Measurements from ENCODE around the gene DCN.
A peak's percentile ranks its signal among the peaks of the same experiment; 100 is the strongest.

The DCN gene

DNA sequence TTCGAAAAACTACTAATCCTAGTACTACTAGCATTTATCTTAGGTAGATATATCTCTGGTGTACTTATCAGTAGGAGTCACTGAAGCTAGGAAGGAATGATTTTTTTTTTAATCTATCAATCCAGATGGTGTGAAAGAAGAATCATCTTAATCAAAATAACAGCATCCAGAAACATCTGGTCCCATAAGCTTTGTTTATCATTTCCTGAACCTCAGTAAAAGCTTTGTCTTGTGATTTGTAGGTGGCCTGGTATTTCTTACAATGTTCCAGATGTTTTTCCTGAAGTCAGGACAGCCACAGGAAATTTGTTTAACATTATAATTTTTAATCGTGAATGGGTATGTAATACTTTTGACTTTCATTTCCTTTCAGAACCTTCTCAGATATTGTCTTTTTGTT, 43.3 kb downstream of the DCN start:
- no peak for DNase-seq (ENCODE audit: low read depth in 3 of 3)

DNA sequence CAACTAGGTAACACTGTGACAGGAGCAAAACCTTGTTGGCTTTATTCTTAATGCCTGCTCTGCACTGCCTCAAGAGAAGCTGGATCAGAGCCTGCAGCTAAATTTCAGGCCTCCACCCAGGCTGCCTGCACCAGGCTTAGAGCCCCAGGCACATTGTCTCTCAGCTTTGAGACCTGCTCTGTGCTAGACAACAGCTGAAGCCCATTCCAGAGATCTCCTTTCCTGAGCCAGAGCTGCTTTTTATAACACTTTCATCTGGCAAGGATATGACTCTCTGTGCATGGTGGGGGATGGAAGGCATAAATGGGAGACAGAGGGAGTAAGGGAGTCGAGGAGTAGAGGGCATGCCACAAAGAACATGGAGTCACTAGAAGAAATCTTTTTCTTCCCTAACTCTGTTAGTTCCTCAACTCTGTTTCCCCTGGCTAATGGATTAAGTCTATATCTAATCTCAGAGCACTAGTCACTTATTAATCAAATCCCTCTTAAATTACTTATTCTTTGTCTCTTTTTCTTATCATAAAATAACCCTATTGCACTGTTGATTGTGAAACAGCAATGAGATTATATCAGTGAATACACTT, 44.2 kb downstream of the DCN start:
- no peak for DNase-seq (ENCODE audit: low read depth in 3 of 3)

DNA sequence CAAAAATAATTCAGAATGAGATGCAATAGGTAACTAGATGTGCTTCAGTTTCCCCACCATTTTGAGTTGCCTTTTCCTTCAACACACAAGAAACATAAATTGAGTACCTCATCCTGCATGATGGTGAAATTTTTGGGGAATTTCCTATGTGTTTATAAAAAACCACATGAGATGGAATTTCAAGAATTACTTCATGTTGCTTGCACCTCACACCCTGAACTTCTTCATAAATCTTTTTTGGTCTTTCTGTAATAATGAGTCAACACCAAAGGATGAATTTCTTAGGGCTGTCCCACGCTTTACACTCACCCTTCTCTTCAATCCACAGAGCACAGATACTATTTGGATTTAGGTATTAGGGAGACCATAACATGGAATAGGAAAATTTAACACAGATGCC, 48.7 kb downstream of the DCN start:
- DNase-seq (ENCODE audit: low read depth in 3 of 3), result no peak

DNA sequence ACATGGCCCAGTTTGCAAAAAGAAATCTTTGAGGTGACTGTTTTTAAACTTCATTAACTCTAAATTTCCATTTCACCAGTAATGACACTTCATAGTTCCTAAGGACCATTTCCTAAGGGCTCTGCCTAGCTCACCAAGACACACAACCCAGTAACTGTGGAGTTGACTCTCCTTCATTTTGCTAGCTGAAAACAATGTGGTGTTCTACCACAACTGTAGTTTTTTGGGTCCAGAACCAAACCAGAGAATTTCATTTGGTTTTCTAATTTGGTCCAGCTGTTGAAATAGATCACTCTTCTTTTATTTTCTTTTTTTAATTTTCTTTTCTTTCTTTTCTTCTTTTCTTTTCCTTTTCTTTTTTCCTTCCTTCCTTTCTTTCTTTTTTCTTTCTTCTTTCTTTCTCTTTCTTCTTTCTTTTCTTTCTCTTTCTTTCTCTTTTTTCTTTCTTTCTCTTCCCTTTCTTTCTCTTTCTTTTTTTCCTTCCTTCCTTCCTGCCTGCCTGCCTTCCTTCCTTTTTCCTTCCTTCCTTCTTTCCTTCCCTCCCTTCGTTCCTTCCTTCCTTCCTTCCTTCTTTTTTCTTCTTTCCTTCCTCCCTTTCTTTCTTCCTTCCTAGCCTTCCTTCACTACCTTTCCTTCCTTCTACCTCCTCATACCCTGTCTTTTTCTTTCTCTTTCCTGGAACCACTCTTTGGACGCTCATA, 52.8 kb downstream of the DCN start:
- no peak for DNase-seq (ENCODE audit: low read depth in 3 of 3)

DNA sequence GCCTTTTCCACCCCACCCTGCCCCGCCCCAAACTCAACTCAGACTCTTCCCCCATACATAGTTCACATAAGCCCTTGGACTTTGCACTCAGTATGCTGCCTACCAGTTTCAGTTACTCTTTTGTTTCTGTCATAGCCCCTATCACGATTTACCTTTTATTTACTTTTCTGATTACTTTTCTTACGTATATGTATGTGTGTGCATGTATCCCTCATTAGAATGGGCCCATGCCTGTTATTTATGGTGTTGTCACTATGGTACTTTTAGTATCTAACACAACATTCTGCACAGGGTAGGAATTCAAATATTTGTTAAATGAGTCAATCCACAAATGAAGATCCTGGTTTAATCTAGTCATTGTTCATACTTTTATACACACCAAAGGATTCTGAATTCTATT, 54.9 kb downstream of the DCN start:
- no peak for DNase-seq (ENCODE audit: low read depth in 3 of 3)

DNA sequence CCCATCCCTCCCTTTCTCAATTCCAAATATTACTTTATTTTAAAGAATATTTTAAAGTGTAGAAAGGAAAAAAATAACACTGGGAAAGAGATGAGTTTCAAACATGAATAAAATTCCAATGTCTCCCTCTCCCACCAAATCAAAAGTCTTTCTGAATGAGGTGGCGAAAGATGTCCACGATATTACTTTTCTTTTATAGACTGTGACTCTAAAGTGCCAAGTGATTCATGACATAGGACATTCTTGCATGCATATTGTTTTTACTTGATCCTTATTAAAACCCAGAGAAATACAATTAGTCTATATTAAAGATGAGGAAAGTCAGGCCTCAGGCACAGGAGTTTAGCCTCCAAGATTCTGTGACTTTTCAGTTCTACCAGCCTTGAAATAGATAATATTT, 55.3 kb downstream of the DCN start:
- no peak for DNase-seq (ENCODE audit: low read depth in 3 of 3)

DNA sequence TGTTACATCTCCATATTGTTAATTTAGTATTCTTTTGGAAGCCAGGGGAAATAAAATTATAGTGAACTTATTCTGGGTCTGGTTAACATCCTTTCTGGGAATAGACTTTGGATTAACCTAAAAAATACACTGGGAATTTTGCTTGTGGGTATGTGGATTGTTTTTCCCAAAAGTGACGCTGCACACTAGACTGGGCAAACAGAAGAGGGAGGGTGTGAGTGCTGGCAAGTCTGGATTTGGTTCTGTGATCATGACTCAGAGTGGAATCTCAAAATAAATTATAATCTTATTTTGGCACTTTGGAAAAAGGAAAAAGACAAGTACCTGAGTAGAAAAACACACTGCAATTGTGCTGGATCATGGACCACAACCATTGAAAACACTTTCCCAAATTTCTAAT, 56.1 kb downstream of the DCN start:
- no peak for DNase-seq (ENCODE audit: low read depth in 3 of 3)

DNA sequence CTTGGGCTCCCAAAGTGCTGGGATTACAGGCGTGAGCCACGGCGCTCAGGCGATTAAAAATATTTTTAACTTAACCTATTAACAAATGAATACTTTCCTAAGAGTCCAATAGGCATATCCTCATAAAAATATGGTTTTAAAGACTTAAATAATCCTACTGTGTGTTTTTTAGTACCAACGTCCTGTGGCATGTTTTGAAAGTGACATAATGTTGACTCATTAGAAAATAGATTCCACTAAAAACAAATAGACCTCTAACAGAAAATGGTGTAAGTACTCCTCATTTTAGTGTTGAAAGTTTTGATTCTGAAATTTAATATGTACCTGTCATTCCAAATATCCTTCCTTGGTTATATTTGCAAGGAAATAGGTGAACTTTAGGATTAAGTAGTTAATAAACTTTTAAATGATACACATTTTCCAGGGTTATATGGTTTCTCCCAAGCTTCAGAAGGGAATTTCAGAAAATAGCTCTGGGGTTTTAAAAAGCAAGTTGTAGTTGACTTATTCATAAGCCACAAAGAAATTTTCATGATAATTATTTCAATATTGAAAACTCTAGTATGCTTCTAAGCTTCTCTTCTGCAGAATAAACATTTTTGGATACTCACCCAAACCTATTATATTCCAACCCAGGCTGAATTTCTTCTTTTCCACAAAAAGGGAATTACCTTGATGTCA, 59.2 kb downstream of the DCN start:
- no peak for DNase-seq (ENCODE audit: low read depth in 3 of 3)

DNA sequence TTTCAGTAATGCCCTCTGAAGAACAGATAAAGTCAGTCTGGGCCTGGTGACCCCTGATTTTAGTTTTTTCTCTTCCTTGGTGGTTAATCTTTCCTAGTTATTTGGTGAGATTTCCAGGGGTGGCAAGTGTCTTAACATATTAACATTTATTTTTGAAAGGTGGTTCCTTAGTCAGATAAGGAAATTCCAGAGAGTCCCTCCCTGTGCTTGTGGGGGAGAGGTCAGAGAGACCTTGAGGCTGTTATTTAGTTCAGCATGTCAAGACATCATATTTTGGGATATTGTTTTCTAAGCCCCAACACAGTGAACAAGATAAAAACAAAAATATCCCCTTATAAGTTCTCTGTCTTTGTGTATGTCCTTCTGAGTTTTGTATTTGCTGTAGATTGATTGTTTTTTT, 61.8 kb downstream of the DCN start:
- DNase-seq (ENCODE audit: low read depth in 3 of 3), result no peak

DNA sequence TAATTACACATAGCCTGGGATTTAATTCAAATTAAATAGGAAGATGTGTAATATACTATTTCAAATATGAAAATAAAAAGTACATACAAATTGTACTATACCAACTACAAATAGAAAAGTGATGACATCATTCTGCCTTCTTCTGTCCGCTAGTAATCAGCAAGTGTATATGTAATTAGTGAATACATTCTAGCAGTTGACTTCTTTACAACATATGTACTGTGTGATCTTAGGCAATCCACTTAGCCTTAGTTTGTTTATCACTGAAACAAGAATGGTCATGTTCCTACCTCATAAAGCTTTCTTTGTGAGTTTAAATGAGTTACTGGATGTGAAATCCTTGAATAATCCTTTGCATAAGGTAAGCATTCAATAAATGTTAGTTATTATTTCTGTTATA, 63.5 kb downstream of the DCN start:
- no peak for DNase-seq (ENCODE audit: low read depth in 3 of 3)

DNA sequence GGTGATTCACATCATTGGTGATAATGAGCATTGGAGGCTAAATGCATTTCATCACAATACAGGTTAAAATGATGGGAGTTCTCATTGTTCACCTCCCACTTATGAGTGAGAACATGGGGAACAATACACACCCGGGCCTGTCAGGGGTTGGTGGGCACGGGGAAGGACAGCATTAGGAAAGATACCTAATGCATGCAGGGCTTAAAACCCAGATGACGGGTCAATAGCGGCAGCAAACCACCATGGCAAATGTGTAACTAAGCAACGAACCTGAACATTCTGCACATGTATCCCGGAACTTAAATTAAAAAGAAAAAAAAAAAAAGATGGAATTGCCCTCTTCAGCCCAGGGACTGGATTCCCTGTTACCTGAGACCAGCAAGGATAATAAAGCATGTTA, 69.0 kb downstream of the DCN start:
- DNase-seq (ENCODE audit: low read depth in 3 of 3), result no peak

DNA sequence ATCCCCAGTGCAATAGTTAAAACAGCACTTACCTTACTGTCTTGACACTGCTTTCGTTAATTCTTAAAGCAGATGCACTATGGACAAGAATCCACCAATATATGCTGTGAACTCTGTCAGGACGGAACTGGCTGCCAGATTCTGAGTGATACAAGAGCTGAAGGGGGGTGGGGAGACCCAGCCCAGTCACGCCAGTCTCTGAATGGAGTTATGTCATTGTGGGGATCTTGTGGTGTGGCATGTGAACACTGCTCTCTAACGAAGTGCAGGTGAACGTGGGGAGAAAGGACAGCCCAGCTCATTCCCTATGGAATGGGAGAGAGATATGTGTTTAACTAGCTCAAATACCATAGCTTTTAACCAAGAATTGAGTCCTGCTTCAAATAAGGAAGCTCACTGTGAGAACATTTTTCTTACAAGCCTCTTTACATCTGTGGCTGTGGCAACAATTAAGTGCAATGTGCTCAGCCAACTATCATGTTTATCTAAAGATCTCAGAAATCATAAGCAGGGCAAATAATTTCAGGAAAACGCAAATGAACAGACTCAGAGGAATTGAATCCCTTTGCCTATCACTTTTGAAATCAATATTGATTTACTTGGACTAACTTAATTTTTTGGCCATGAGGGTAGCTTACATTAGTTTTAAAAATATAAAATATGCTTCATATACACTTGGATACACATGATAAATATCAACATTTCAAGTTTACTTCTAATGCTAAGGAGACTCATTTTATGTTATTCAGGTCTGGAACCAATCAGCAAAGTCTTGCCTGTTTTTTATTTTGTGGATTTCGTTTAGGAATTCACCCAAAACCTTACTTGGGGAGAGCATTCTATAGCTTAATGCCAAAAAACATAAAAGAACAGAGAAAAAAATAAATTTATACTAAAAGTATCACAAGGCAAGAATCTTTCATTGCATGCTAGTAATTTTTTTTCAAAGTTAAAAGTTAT, 71.0 kb downstream of the DCN start, which contains the start of gene LUM:
TSS of gene LUM (minus strand) at position 129 of the 960 bp plus-strand sequence. CDS start 2,515 bp downstream, outside the sequence.
- no peak for DNase-seq (ENCODE audit: low read depth in 3 of 3)

DNA sequence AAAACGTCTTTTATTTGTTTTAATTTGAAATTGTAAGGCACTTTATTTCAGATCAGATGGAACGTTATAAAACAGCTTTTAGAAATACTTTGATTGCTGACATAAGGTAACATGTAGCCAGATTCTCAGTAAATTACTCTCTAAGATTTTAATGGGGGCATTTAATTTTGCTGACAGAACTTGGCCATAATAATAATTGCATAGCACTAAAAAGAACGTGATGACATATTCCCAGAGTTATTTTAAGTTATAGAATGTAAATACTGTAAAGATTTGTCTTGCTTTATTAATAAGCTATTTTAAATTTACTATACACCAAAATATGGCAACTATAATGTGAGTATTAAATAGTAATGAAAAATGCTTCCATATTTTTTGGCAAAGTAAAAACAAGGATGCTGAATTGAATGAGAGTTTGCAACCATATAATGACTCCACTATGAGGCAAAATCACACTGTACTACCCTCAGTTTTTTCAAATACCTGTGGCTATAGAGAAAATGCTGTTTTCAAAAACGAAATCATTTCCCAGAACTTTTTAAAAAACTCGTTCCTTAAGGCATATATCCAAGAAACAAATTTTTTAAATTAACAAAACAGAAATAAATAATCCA, 72.2 kb downstream of the DCN start:
- DNase-seq (ENCODE audit: low read depth in 3 of 3), result no peak

DNA sequence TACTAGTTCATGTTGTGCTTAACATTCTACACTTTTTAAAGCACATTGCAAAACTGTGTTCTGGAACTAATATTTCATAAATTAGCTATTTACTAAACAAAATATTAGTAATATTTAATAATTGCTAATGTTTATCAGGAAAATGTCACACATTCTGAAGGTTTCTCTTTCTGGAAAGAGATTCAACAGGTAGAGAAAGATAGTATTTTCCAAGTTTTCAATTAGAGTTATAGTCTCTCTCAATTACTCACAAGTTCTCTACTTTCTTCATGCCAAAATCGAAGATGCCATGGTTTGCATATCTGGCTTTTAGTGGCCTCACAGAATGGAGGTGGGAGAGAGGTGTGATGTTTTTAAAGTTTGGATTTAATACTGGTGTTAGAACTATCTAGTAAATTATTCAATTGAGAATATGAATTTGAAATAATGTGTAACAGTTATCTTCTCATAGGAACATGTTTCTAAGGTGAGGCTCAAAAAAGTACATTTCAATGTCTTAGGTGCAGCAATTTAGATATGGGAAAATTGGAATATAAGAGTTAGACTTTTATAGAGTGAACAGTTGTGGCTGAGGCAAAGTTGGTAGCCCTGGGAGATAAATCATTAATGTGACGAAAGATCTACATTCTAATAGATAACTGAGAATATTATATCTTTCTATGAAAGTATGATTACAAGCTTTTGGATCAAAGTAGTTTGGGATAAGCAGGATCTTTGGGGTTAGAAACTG, 72.9 kb downstream of the DCN start:
- no peak for DNase-seq (ENCODE audit: low read depth in 3 of 3)

DNA sequence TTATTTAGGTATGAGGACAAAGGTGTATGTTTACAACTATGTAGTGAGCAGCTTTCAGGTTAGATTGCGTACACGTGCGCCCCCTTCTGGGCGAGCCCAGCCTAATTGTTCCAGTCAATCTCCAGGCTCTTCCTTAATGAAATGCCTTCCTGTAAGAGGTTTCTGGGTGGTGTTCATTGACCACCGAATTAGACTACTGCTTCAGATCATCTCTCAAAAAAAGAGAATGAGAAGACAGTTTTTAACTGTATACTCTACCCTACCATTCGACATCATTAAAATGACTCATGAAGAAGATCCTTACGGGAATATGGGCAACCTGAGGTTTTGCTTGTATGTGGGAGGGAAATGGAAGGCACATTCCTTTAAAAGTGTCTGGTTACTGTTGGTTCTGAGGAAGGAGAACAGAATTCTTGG, 73.5 kb downstream of the DCN start:
- DNase-seq (ENCODE audit: low read depth in 3 of 3), result peak; percentile 17 to 26 (median 24)

DNA sequence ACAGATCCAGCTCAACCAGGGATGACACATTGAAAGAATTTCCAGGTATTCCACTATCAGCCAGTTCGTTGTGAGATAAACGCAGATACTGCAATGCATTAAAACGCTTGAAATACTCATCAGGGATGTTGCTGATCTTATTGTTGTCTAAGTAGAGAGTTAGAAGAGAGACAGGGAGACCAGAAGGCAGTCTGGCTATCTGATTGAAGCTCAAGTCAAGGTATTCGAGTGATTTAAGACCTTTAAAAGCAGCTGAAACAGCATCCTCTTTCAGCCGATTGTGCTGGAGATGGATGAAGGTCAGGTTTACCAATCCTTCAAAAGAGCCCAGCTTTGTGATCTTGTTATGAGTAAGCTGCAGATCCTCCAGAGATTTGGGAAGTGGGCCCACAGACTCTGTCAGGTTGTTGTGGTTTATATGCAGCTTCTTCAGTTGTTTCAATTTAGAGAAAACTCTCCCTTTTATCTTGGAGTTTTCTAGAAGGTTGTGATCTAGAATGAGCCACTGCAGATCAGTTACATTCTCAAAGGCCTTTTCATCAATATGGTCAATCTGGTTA, 74.3 kb downstream of the DCN start:
- no peak for DNase-seq (ENCODE audit: low read depth in 3 of 3)

DNA sequence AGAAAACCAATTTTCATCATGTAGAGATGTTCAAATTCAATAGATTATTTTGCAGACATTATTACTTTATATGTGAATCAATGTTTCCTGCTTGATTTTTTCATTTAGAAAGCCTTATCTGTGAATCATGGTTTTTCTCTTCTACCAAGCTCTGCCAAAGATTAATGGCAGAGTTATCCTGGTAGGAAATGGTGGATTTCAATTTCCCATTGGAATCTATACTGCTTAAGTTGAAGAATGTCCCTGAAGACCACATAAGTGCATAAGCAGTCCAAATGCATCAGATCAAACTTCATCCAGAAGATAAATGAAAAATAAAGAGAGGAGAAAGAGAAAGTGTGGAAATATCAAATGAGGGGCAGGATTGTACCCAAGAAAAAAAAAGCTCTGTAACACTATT, 76.3 kb downstream of the DCN start:
- no peak for DNase-seq (ENCODE audit: low read depth in 3 of 3)

DNA sequence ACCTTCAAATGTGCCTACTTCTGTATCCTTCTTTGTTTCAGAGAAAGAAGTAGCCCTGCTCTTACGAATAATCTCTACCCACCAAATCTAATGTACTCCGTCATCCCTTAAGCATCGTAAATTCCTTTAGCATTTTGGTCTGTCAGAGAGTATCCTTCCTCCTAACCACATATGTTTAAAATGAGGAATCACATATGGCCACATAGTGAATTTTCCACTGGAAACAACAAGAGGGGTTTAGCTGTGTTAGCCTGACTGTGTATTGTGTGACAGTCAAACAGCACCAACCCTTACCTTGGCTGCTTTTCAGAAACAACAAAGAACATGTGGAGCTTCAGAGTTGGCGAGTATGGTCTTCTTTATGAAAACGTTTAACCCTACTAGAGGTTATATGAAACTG, 76.8 kb downstream of the DCN start:
- no peak for DNase-seq (ENCODE audit: low read depth in 3 of 3)

DNA sequence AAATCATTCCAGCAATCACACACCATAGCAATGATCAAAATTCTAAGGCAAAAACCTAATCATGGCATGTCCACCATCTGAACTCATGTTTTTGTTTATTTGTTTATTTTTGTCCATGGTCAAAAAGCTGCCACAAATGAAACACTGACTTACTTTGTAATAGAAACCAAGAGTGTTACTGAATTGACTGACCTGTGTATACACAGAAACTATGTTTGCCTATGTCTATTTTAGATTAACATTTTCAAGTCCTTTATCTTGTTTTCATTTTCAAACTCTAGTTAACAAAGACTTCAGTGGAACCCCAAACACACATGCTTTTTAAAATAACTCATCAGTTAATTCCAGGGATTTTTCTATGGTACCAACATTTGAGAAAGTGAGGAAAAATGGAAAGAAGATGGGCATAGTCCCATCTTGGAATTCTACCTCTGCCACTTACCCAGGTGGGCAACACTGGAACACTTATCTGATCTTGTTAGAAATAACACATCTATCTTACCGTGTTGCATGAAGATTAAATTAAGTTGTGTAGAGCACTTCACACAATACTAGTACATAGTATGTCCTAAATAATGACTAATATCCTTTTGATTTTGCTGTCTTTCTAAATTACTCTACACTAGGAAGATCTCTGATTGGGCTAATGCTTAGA, 77.7 kb downstream of the DCN start:
- no peak for DNase-seq (ENCODE audit: low read depth in 3 of 3)

DNA sequence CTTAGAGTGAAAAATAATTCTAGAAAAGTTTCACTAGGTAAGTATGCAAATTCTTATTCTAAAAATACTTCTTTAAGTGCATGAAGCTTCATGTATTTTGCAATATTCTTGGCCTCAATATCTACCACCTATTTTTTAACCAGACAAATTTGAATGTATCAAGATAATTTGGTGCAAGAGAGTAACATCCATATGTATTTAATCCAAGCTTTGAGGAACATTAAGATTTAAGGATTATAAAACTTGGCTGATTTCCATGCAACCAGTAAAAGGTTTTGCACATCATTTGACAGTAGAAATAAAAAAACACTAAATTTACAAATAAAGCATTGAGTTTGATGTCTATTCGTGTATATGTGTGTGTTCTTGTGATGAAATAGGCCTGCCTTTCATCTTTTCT, 79.0 kb downstream of the DCN start:
- DNase-seq (ENCODE audit: low read depth in 3 of 3), result no peak

All from stimulated activated CD4-positive, alpha-beta T cell treated with anti-CD3 and anti-CD28 coated beads, TNF-alpha, amount 100 ng/mL, for 48 hours (primary cell).